ENCODE measurements around the gene RIPOR3.
"Not testable (repeated sequence)": the region's sequence is repeated elsewhere in the genome, so short reads cannot be mapped to it uniquely, and the experiment has no call there.

The RIPOR3 gene

DNA sequence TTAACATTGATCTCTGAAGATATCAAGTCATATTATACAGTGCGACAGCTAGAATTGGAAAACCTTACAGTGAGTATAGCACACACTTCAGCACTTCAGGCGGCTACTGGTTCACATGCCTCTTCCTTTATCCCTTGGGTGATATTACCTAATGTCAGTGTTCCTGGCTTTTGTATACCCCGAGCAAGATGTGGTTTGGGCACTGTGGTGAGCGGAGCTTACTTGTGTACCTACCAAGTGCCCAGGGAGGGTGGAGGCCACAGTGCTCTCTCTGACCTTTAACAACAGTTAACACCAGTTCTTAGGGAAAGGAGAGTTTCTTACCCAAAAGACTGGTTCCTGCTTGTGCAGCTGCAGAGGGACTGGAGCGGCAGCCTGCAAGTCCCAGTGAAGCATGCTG is 116.8 kb downstream of the RIPOR3 start:
- H3K4me3 ChIP-seq (ENCODE audit: low read length), result no peak overlapping the region
- H3K9me3 ChIP-seq (ENCODE audit: control insufficient read depth, low read depth, low read length), result no peaks in the 10 kb centered on the region
- H3K36me3 ChIP-seq (ENCODE audit: control insufficient read depth, low read depth, low read length), result peaks cover 33% of the 10 kb centered on the region
- H3K4me1 ChIP-seq (ENCODE audit: control insufficient read depth, low read depth, low read length), result no peaks in the 10 kb centered on the region
- no peaks in the 10 kb centered on the region for H3K27me3 ChIP-seq (ENCODE audit: control insufficient read depth, insufficient read depth, low read length)
- no peak overlapping the region for H3K9ac ChIP-seq (ENCODE audit: low read length)
- H3K27ac ChIP-seq (ENCODE audit: low read length), result no peak overlapping the region

GRCh38 chr20:50574108-50574507 is 117.2 kb downstream of the RIPOR3 start:
- H3K9ac ChIP-seq (ENCODE audit: low read length), result no peak overlapping the region
- H3K27ac ChIP-seq (ENCODE audit: low read length), result no peak overlapping the region
- H3K4me1 ChIP-seq (ENCODE audit: control insufficient read depth, low read depth, low read length), result no peaks in the 10 kb centered on the region
- H3K9me3 ChIP-seq (ENCODE audit: control insufficient read depth, low read depth, low read length), result no peaks in the 10 kb centered on the region
- H3K27me3 ChIP-seq (ENCODE audit: control insufficient read depth, insufficient read depth, low read length), result no peaks in the 10 kb centered on the region
- H3K36me3 ChIP-seq (ENCODE audit: control insufficient read depth, low read depth, low read length), result peaks cover 32% of the 10 kb centered on the region
- H3K4me3 ChIP-seq (ENCODE audit: low read length), result no peak overlapping the region

- H3K9ac ChIP-seq (ENCODE audit: low read length), result no peak overlapping the region
- H3K36me3 ChIP-seq (ENCODE audit: control insufficient read depth, low read depth, low read length), result peaks cover 30% of the 10 kb centered on the region
- H3K27ac ChIP-seq (ENCODE audit: low read length), result no peak overlapping the region
- H3K4me3 ChIP-seq (ENCODE audit: low read length), result no peak overlapping the region
- H3K9me3 ChIP-seq (ENCODE audit: control insufficient read depth, low read depth, low read length), result no peaks in the 10 kb centered on the region
- no peaks in the 10 kb centered on the region for H3K27me3 ChIP-seq (ENCODE audit: control insufficient read depth, insufficient read depth, low read length)
- no peaks in the 10 kb centered on the region for H3K4me1 ChIP-seq (ENCODE audit: control insufficient read depth, low read depth, low read length)
Measured at GRCh38 chr20:50572938-50573777, 118.2 kb downstream of the RIPOR3 start.

- Histone ChIP-seq H3K9ac (ENCODE audit: low read length) (no peak overlapping the region), H3K4me3 (ENCODE audit: low read length) (no peak overlapping the region), H3K27me3 (ENCODE audit: control insufficient read depth, insufficient read depth, low read length) (no peaks in the 10 kb centered on the region), H3K27ac (ENCODE audit: low read length) (no peak overlapping the region), H3K36me3 (ENCODE audit: control insufficient read depth, low read depth, low read length) (peaks cover 29% of the 10 kb centered on the region), H3K9me3 (ENCODE audit: control insufficient read depth, low read depth, low read length) (no peaks in the 10 kb centered on the region), H3K4me1 (ENCODE audit: control insufficient read depth, low read depth, low read length) (no peaks in the 10 kb centered on the region)
Measured at GRCh38 chr20:50571466-50571865, 119.9 kb downstream of the RIPOR3 start.

DNA sequence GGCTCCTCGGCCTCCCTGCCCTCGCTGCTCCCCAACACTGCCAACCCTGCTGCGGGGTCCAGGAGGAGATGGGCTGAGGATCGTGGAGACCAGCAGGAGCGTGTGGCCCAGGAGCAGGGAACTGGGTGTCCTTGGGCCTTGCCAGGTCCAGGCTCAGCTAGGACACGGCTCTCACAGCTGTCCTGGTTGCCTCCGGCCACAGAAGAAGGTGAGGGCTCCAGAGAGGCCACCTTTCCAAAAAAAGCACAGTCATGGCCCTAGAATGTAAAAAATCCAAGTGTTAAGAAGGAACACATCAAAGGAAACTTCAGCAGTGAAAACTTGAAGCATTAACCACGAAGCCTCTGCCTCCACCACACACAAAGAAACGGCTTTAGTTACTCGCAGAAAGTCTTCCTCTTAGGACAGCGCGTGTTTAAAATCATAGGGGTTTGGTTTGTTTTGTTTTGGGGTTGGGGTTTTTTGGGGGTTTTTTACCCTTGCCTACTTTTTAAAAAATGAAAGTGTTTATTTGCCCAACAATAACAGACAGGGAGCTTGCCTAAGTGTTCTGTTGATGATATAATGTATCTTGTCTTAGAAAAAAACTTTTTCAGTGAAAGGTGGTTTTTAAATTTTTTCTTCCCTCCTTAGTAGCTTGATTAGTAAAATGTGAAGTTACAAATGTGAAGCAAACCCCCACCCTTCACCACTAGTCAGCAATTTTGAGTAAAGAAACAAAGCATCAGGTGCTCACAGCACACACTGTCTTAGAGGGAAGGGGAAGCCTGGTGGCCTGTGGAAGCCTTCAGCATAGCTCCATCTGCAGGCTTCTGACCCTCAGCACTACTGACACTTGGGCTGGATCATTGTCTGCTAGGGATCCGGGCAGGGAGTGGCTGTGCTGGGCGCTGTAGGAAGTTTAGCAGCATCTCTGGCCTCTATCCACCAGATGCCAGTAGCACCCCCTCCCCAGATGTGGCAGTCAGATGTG is 121.2 kb downstream of the RIPOR3 start:
- Histone ChIP-seq H3K9ac (ENCODE audit: low read length) (no peak overlapping the region), H3K27me3 (ENCODE audit: control insufficient read depth, insufficient read depth, low read length) (no peaks in the 10 kb centered on the region), H3K36me3 (ENCODE audit: control insufficient read depth, low read depth, low read length) (peaks cover 25% of the 10 kb centered on the region), H3K4me1 (ENCODE audit: control insufficient read depth, low read depth, low read length) (no peaks in the 10 kb centered on the region), H3K27ac (ENCODE audit: low read length) (no peak overlapping the region), H3K9me3 (ENCODE audit: control insufficient read depth, low read depth, low read length) (no peaks in the 10 kb centered on the region), H3K4me3 (ENCODE audit: low read length) (no peak overlapping the region)

- not testable (repeated sequence) for H3K9ac ChIP-seq (ENCODE audit: low read length)
Measured at GRCh38 chr20:50569487-50569863, 121.9 kb downstream of the RIPOR3 start.

GRCh38 chr20:50568549-50568942 is 122.8 kb downstream of the RIPOR3 start:
- H3K27me3 ChIP-seq (ENCODE audit: control insufficient read depth, insufficient read depth, low read length), result no peaks in the 10 kb centered on the region

More at GRCh38 chr20:50569487-50569863, 121.9 kb downstream of the RIPOR3 start:
- not testable (repeated sequence) for H3K4me3 ChIP-seq (ENCODE audit: low read length); H3K27ac ChIP-seq (ENCODE audit: low read length); H3K4me1 ChIP-seq (ENCODE audit: control insufficient read depth, low read depth, low read length); H3K27me3 ChIP-seq (ENCODE audit: control insufficient read depth, insufficient read depth, low read length); H3K9me3 ChIP-seq (ENCODE audit: control insufficient read depth, low read depth, low read length)
- H3K36me3 ChIP-seq (ENCODE audit: control insufficient read depth, low read depth, low read length), result peaks cover 19% of the 10 kb centered on the region

DNA sequence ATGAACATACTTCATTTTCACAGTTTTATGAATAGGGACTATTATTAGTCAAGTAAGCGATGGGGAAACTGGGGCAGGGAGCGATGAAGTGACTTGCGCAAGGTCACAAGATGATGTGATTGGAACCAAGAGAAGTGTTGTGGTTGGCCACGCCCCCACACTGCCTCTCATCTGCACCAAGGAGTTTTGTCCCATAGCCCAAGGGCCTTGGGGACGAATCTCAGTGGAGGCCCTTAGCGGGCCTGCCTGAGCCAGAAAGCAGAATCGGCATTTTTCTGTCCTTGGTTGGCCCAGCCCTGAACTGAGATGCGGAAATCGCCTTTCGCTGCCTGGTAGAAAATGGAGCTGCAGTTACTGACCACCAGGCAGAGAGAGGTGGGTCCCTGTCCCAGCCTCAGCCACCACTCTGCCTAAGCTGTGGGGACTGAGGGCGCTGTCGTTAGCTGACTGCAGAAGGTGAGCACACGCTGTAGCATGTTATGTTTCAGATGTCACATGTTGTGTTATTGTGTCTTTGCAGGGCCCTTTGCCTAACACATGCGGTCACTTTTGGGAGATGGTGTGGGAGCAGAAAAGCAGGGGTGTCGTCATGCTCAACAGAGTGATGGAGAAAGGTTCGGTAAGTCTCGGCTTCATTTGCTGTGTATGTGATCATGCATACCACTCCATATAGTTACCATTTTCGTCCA is 123.3 kb downstream of the RIPOR3 start:
- Histone ChIP-seq H3K9ac (ENCODE audit: low read length) (no peak overlapping the region), H3K9me3 (ENCODE audit: control insufficient read depth, low read depth, low read length) (no peaks in the 10 kb centered on the region), H3K4me3 (ENCODE audit: low read length) (no peak overlapping the region), H3K27ac (ENCODE audit: low read length) (no peak overlapping the region), H3K4me1 (ENCODE audit: control insufficient read depth, low read depth, low read length) (no peaks in the 10 kb centered on the region), H3K27me3 (ENCODE audit: control insufficient read depth, insufficient read depth, low read length) (no peaks in the 10 kb centered on the region), H3K36me3 (ENCODE audit: control insufficient read depth, low read depth, low read length) (peaks cover 18% of the 10 kb centered on the region)

More at GRCh38 chr20:50568549-50568942, 122.8 kb downstream of the RIPOR3 start:
- Histone ChIP-seq H3K36me3 (ENCODE audit: control insufficient read depth, low read depth, low read length) (peaks cover 15% of the 10 kb centered on the region), H3K27ac (ENCODE audit: low read length) (no peak overlapping the region), H3K9me3 (ENCODE audit: control insufficient read depth, low read depth, low read length) (no peaks in the 10 kb centered on the region), H3K9ac (ENCODE audit: low read length) (no peak overlapping the region), H3K4me1 (ENCODE audit: control insufficient read depth, low read depth, low read length) (no peaks in the 10 kb centered on the region), H3K4me3 (ENCODE audit: low read length) (no peak overlapping the region)

GRCh38 chr20:50565871-50566270 is 125.5 kb downstream of the RIPOR3 start:
- Histone ChIP-seq H3K4me1 (ENCODE audit: control insufficient read depth, low read depth, low read length) (no peaks in the 10 kb centered on the region), H3K36me3 (ENCODE audit: control insufficient read depth, low read depth, low read length) (peaks cover 24% of the 10 kb centered on the region), H3K27ac (ENCODE audit: low read length) (no peak overlapping the region)

DNA sequence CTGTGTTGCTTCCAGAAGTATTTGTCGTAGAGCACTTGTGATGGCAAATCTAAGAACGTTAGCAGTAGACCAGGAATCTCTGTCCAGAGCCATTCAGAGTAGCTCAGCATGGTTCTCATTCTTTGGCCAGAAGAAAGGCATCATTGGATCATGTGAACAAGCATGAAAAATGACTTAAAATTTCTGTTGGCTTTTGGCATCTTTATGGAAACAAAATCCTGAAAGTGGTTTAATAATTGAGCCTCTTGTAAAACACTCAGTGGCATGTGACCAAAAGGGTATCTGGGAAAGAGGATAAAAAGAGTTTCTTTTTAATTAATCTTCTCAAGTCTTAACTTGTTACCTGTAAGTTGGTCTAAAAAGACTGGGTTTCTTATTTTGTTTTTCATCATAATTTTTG is 126.0 kb downstream of the RIPOR3 start:
- Histone ChIP-seq H3K27me3 (ENCODE audit: control insufficient read depth, insufficient read depth, low read length) (no peaks in the 10 kb centered on the region), H3K36me3 (ENCODE audit: control insufficient read depth, low read depth, low read length) (peaks cover 24% of the 10 kb centered on the region), H3K9ac (ENCODE audit: low read length) (no peak overlapping the region), H3K9me3 (ENCODE audit: control insufficient read depth, low read depth, low read length) (no peaks in the 10 kb centered on the region), H3K4me1 (ENCODE audit: control insufficient read depth, low read depth, low read length) (no peaks in the 10 kb centered on the region), H3K4me3 (ENCODE audit: low read length) (no peak overlapping the region), H3K27ac (ENCODE audit: low read length) (no peak overlapping the region)

More at GRCh38 chr20:50565871-50566270, 125.5 kb downstream of the RIPOR3 start:
- H3K4me3 ChIP-seq (ENCODE audit: low read length), result no peak overlapping the region
- no peak overlapping the region for H3K9ac ChIP-seq (ENCODE audit: low read length)
- no peaks in the 10 kb centered on the region for H3K27me3 ChIP-seq (ENCODE audit: control insufficient read depth, insufficient read depth, low read length)
- H3K9me3 ChIP-seq (ENCODE audit: control insufficient read depth, low read depth, low read length), result no peaks in the 10 kb centered on the region

Measured in iPS-18a (cell line).